ENCODE measurements around the gene ST6GAL1.
"Not testable (repeated sequence)": the region's sequence is repeated elsewhere in the genome, so short reads cannot be mapped to it uniquely, and the experiment has no call there.

Gene ST6GAL1

DNA sequence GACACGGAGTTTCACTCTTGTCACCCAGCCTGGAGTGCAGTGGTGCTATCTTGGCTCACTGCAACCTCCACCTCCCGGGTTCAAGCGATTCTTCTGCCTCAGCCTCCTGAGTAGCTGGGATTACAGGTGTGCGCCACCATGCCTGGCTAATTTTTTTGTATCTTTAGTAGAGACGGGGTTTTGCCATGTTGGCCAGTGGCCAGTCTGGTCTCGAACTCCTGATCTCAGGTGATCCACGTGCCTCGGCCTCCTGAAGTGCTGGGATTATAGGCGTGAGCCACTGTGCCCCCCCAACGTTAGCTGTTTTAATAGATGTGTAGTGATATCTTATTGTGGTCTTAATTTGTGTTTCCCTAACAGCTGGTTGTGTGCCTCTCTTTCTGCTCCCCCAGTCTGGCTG is 40.8 kb downstream of the ST6GAL1 start:
- not testable (repeated sequence) for DNase-seq (ENCODE audit: low spot score)

DNA sequence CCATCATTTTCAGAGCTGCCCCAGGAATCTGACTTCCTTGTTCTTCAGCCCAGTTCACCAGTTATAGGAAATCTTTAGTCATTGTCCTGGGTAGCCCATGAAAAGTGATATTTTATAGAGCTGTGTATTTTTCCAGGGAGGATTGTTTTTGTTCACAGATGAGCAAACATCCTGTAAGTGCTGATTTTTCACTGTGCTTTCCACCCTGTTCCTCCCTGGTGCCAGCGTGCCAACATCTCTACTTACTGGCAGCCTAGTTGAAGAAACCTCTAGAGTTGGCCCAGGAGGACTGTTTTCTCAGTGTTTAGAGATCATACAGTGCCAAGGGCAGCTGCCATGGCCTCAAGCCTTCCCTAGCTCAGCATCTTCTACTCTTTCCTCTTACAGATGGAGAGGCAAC is 41.3 kb downstream of the ST6GAL1 start:
- peak; percentile 54 for DNase-seq (ENCODE audit: low spot score)

DNA sequence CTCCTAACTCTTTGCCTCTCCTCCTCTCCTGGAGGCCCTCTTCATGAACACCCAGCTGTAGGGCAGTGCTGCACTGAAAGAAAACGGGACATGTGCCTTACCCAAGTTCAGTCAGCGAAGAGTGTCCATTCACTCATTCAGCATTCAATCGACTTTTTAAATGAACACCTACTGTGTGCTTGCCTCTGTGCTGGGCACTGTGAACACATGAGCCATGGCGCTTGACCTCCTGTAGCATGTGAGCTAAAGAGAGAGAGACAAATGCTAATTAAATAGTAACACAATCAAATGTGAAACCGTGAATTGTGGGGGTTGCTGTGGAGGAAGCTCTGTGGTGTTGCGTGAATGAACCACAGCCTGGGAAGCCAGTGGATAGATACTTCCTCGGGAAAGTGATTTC is 43.4 kb downstream of the ST6GAL1 start:
- DNase-seq (ENCODE audit: low spot score), result no peak

DNA sequence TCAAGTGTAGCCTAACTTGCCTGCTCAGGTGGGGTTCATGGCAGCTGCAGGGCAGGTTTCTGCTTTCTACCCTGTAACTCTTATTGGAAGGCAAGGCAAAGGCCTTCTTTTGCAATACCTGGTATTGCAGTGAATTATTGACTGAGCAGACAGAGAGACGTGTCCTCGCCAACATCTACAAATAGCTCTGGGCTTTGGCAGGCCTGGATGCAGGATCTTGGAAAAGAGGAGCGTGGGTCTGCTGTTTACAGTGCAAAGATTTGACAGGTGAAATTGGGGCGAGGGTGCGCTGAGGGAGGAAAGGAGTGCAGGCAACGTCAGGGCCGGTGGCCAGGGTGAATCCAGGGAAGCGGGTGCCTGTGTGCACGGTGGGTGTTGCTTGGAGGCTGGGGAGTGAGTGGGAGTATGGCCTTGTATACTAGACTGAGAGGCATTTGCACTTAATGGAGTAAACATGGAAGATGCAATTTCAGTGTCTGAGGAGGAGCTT is 44.5 kb downstream of the ST6GAL1 start:
- DNase-seq (ENCODE audit: low spot score), result no peak

- DNase-seq (ENCODE audit: low spot score), result no peak
These were observed 45.4 kb downstream of the ST6GAL1 start for GRCh38 chr3:186975726-186976125.

- DNase-seq (ENCODE audit: low spot score), result peak; percentile 74
These were observed 46.8 kb downstream of the ST6GAL1 start for GRCh38 chr3:186976837-186977750.

DNA sequence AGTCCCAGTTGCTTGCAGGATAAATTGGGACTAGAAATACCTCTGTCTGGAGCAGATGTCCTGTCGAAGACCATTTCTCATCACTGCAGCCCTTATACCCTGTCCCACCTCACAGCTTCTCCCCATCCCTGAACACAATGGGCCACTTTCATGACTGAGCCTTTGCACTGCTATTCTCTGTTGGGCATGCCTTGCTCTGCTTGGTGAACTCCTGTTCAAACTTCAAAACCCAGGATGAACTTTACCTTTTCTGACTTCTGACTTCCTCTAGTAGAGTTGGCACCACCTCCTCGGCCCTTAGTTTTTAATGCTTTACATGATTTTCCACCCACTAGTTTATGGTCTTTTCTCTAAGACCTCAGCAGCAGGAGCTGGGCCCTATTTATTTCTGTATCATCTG is 48.4 kb downstream of the ST6GAL1 start:
- DNase-seq (ENCODE audit: low spot score), result no peak

DNA sequence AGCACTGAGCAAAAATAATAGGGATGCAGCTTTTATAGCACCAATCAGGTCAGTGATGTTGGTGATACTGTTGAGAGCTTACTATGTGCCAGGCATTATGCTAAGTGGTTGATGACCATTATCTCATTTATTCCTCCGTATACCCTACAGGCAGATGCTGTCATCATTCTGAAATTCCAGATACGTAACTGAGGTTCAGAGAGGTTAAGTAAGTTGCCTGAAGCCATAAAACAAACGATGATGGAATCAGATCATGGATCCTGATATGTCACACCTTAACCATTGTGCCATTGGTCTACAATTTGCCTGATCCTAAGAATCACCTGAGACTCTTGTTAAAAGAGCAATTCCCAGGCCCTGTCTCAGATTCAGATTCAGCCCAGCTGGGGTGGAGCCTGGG is 49.5 kb downstream of the ST6GAL1 start:
- no peak for DNase-seq (ENCODE audit: low spot score)

- DNase-seq (ENCODE audit: low spot score), result no peak
These were observed 50.7 kb downstream of the ST6GAL1 start for GRCh38 chr3:186980989-186981388.

- no peak for DNase-seq (ENCODE audit: low spot score)
These were observed 53.3 kb downstream of the ST6GAL1 start for GRCh38 chr3:186983659-186984058.

DNA sequence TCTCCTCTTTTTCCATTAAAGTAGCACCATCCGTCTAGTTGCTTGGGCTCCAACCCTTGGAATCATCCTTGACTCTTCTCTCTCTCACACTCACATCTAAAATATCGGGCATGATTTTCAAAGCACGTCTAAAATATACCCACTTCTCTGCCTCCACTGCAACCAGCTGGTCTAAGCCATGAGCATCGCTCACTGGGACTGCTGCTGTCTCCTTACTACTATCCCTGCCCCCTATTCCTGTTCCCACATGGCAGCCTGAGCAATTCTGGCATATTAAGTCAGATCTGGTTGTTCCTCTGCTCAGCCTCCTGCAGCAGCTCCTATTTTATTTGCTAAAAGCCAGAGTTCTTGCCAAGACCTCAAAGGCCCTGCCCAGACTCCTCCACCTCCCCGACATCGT is 53.7 kb downstream of the ST6GAL1 start:
- DNase-seq (ENCODE audit: low spot score), result peak; percentile 55

- DNase-seq (ENCODE audit: low spot score), result peak; percentile 39
These were observed 55.5 kb downstream of the ST6GAL1 start for GRCh38 chr3:186985661-186986364.

DNA sequence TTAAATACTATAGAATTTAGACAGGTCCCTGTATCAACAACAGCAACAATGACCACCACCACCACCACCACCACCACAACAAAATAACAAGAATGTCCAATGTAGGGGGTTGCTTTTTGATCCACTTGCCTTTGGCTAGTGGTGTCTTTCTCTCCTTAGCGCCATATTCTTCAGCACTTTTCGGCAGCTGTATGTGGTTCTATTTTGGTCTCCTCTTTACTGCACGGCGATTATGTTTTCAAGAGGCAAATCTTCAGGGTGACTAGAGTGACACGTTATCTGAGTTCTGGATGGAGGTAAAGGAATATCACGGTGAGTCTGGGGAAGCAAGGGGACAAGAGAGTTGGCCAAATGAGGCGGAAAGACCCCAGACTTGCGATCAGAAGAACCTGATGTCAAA is 56.1 kb downstream of the ST6GAL1 start:
- no peak for DNase-seq (ENCODE audit: low spot score)

GRCh38 chr3:186986816-186987215 is 56.5 kb downstream of the ST6GAL1 start:
- DNase-seq (ENCODE audit: low spot score), result no peak

GRCh38 chr3:186988806-186989205 is 58.5 kb downstream of the ST6GAL1 start:
- DNase-seq (ENCODE audit: low spot score), result no peak

GRCh38 chr3:186989429-186989828 is 59.1 kb downstream of the ST6GAL1 start:
- DNase-seq (ENCODE audit: low spot score), result no peak

DNA sequence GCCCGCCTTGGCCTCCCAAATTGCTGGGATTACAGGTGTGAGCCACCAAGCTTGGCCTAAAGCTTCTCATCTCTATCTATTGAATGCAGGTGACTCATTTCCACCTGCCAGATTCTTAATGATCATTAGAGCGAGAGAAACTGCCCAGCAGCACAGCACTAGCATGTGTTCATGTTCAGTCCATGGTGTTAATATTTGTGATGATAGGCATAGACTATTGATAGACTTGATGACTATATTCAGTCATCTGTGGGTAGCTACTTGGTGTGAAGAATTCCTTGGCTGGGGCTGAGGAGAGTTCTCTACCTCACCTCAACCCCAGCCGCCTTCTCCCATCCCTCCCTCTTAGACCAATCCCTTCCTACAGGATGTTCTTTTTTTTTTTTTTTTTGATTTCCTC is 60.0 kb downstream of the ST6GAL1 start:
- DNase-seq (ENCODE audit: low spot score), result no peak

- DNase-seq (ENCODE audit: low spot score), result peak; percentile 50
These were observed 60.6 kb downstream of the ST6GAL1 start for GRCh38 chr3:186990878-186991308.

- no peak for DNase-seq (ENCODE audit: low spot score)
These were observed 61.1 kb downstream of the ST6GAL1 start for GRCh38 chr3:186991470-186991869.

GRCh38 chr3:186992096-186992495 is 61.8 kb downstream of the ST6GAL1 start:
- DNase-seq (ENCODE audit: low spot score), result not testable (repeated sequence)

DNA sequence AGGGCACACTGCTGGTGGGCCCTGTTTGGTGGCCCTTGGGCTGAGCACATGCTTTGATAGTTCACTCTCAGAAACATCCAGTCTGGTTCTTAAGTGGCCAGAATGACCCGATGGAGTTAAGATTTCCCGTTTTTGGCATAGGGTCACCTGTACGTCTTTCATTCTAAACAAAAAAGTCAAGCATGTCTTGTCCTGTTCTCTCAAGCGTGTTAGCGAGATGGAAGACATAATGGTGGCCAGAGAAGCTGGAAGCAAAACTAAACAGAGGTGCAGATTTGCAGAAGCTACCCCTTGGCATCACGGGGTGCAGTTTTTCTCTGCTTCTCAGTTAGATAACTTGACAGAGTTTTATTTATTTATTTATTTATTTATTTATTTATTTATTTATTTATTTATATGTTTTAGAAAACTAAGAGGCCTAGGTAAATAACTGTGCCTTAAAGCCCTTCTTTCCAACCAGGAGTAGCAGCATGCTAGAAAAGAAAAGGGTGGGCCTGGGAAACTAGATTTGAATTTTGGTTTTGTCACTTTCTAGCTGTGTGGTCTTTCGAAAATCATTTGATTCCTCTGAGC is 63.0 kb downstream of the ST6GAL1 start:
- DNase-seq (ENCODE audit: low spot score), result no peak
